NCI-H1105 treated with DMSO at 0.1 percent for 48 hours (cell line): ENCODE measurements around the gene SEC16A.
A peak's percentile ranks its signal among the peaks of the same experiment; 100 is the strongest.

ENCODE experiments used
- DNase-seq: peaks from one replicate; lab custom pipeline; 2025; lab: John Stamatoyannopoulos, UW

Gene SEC16A, protein sequence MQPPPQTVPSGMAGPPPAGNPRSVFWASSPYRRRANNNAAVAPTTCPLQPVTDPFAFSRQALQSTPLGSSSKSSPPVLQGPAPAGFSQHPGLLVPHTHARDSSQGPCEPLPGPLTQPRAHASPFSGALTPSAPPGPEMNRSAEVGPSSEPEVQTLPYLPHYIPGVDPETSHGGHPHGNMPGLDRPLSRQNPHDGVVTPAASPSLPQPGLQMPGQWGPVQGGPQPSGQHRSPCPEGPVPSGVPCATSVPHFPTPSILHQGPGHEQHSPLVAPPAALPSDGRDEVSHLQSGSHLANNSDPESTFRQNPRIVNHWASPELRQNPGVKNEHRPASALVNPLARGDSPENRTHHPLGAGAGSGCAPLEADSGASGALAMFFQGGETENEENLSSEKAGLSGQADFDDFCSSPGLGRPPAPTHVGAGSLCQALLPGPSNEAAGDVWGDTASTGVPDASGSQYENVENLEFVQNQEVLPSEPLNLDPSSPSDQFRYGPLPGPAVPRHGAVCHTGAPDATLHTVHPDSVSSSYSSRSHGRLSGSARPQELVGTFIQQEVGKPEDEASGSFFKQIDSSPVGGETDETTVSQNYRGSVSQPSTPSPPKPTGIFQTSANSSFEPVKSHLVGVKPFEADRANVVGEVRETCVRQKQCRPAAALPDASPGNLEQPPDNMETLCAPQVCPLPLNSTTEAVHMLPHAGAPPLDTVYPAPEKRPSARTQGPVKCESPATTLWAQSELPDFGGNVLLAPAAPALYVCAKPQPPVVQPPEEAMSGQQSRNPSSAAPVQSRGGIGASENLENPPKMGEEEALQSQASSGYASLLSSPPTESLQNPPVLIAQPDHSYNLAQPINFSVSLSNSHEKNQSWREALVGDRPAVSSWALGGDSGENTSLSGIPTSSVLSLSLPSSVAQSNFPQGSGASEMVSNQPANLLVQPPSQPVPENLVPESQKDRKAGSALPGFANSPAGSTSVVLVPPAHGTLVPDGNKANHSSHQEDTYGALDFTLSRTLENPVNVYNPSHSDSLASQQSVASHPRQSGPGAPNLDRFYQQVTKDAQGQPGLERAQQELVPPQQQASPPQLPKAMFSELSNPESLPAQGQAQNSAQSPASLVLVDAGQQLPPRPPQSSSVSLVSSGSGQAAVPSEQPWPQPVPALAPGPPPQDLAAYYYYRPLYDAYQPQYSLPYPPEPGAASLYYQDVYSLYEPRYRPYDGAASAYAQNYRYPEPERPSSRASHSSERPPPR (N-terminal part only)

DNA sequence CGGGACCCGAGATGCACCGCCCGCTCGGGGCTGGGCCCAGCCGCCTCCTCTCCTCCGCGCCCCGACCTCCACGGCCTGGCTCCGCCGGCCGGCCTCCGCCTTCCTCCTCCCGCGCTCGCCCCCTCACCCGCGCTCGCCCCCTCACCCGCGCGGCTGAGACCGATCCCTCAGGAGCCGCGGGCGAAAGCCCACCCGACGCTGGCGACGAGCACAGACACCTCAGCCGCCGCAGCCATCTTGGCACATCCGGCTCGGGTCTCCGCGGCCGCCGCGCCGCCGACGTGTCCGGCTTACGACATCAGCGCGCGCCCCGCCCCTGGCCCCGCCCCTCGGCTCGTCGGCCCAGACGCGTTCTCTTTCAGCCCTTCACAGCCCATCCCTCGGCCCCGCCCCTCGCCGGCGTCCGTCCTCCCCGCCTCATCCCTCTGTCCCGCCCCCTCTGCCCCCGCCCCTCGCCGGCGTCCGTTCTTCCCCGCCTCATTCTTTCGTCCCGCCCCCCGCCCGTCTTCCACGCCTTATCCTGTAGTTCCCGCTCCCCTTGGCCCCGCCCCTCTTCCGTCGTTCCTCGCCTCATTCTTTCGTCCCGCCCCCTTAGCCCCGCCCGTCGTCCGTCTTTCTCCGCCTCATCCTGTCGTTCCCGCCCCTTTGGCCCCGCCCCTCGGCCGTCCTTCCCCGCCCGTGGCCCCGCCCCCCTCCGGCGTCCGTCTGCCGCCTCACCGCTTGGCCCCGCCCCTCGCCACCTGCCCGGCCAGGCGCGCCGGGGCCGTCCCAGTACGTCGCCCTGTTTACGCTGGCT lies at the start of gene SEC16A:
TSS of gene SEC16A (minus strand) at position 248 of the 796 bp plus-strand sequence. CDS start 5,425 bp downstream, outside the sequence.
- DNase-seq, result peak; percentile 98

DNA sequence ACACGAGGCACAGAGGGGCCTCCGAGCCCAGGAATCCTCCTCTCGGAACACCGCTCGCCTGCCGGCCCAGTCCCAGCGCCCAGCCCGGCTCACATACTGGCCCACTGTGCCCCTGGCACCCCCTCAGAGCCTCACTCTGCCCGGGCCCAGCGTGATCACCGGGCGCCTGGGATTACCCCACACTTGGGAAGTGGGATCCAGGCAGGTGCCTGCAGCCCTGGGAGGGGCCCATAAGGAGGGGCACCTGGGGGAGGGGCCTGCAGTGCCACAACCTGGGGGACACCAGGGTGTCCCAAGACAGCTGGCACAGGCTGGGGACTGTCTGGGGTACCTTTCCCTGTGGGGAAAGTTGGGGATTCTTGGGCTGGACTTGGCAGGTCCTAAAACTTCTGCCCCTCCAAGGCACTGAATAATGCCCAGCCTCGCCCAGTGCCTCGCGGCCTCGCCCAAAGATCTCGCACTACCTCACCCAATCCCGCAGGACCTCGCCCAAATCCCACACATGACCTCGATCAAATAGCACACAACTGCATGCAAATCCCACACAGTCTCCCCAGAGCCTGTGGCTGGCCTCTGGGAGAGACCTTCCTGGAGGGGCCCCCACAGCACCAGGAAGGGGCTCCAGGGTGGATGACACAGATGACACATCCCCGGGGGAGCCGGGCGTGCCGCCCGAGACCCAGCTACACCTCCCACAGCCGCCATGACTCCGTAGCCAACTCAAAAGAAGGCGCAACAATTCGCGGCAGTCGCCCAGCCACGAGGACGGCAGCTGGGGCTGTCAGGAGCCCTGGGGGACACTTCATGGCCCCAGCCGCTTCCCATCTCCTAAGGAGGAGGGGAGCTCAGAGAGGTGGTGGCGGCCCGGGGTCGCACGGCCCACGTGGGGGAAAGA lies 49.3 kb upstream of the SEC16A start:
- no peak for DNase-seq

DNA sequence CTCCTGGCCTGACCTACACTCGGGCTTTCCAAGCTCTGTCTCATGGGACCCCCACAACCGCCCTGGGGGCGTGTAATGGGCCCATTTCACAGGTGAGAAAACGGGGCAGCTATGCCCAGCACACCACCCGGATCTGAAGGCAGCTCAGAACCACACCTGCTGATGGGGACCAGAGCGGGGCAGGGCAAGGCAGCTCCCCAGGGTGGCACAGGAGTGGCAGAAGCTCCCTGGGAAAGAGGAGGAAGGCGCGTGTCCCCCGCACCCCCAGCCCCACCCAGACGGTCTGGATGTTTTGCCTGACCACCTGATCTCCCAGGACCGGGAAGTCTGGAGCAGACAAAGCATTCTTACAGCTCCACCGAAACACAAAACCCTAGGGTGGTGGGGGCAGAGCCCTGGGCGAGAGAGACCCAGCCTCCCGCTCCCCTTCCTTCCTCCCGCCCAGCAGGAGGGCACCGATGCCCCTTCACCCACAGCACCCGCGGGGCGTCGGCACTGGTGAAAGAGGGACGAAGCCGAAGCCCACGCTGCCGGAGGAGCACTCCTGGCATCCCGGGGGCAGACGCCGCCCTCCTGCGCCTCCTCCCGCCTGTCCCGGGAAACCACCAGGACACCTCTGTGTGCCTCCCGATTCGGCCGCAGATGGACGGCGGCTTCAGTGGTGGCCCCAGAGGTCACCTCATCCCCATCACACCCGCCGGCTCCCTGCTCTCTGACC lies 48.5 kb upstream of the SEC16A start:
- no peak for DNase-seq

DNA sequence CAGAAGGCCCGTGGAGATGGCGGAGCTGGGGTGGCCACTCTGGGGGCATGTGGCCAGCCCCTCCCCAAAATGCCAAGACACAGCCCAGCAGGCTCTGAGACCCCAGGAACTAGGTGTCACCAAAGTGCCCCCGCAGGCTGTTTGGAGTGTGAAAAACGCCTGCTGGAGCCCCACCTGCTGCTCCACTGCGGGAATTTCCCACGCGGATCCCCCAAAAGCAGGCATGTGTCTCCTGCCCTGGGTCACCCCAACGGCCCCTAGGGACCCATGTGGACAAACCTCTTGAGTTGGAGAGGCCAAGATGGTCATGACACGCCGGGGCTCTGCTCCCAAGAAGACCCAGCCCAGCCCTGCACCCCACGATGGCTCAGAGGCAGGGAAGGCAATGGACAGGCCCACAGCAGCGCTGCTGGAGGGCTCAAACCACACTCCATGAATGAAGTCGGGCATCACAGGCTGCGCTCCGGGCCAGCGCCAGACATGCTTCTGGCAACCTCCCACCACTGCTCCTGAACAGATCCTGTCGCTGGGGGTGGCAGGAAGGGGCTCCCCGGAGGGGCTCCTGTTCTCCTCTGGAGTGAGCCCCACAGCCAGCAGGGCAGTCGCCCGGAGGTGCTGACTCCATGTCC lies 47.7 kb upstream of the SEC16A start:
- DNase-seq, result no peak

DNA sequence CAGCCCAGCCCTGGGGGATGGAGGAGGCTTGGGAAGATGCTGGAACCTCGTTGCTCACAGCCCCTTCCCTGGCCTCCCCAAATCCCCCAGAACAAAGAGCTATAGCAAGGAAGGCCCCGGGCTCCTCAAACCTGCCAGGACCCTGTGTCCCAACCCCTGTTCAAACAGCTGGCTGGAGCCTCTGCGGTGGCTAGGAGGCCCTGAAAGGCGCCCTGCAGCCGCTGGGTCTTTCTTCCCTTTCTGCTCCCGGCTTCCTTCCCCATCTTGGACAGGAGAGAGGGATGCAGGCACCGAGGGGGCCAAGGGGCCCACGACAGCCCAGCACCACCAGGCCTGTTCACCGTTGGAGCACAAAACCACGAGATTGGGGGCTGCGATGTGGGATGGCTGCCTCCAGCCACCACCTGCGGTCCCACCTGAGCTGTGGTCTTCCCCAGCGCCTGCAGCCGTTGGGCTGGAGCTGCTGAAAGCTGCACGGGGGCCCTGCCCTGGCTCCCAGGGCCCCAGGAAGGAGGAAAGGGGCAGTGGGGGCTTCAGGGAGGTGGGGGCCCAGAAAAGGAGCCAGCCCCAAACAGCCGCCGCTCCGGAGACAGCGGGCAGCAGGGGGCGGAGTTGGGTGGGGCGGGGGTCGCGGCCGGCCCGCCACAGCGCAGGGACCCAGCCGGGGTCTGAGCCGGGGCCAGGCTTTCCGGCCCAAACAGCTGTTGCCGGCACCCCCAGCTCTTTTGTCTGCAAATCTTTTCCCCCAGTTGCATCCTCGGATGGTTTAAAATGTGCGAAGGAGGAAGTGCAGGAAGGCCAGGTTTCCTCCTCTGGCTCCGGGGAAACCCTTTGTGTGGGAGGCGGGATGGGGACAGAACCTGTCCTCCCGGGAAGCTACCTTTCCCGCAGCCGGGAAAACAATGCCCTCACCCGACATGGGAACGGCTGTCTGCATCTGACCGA lies 46.9 kb upstream of the SEC16A start:
- no peak for DNase-seq

DNA sequence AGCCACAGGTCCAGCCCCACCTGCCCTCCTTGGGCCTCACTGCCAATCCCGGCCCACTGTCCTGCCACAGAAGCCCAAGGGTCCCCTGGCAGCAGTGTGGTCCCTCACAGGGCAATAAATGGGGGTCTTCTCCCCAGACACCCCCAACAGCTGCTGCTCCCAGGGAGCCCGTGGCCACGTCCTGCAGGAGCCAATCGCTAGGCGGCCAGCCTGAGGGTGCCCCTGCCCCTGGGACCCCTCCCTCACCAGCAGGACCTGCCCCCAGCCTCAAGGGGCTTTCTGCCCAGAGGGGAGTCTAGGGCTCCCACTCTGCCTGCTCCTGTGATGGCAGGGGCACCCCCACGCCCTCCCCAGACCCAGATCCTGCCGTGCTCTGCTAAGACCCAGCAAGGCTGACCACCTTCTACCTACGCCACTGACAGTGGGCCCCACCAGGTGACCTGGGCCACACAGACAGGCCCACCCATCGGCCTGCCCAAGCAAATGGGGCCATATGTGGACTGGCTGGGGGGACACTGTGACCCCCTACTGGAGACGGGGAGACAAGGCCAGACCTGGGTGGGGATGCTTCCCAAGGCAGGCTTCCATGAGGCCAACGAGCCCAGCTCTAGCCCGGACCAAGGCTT lies 46.0 kb upstream of the SEC16A start:
- DNase-seq, result no peak

DNA sequence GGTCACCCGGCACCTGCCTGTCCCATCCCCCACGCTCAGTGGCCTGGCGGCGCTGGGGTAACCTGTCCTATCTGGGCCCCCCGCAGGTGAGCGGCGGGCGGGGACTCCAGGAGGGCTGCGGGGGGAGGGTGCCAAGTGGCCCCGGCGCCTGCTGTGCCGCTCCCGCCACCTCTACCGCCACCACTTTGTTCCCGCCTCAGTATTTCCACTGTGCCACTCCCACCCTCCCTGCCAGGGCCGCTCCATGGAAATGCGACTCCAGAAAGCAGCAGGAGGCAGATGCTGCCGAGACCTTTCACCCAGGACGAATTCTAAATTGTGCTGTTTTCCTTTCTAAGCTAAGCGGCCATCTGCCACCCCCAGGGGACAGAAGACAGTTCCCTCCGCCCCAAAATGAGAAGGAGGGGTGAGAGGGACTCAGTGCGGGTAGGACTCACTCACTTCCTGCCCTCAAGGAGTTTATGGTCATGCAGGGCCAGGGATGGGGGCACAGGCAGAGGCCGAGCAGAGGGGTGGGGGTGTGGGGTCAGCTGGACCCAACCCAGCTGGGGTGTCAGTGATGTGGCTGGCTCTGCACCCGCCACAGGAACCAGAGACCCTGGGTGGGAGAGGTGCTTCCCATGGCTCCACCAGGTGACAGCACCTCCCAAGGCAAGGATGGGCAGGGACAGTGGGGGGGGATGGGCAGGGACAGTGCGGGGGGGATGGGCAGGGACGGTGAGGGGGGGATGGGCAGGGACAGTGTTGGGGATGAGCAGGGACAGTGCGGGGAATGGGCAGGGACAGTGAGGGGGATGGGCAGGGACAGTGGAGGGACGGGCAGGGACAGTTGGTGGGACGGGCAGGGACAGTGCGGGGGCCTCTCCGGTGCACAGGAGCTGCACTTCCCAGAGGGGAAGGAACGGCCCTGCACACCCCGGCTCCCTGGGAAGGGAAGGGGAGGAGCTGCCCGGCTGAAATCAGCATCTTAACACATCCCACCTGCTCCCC lies 45.2 kb upstream of the SEC16A start:
- DNase-seq, result no peak

DNA sequence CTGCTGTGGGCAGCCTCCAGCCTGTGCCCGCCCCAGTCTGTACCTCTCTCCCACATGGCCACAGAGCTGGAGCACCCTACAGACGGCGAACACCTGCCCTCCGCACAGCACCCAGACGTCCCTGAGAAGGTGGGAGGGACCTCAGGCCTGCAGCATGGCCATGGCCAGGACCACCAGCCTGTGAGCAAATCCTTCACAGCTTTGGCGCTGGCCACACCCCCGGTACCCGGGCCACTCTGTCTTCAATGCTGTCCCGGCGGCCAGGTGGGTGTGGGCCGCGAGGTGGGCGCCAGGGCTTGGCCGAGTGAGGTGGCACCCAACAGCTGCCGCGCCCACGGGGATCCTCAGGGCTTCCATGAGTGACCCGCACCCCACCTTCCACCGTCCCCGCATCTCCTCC lies 44.3 kb upstream of the SEC16A start:
- no peak for DNase-seq

DNA sequence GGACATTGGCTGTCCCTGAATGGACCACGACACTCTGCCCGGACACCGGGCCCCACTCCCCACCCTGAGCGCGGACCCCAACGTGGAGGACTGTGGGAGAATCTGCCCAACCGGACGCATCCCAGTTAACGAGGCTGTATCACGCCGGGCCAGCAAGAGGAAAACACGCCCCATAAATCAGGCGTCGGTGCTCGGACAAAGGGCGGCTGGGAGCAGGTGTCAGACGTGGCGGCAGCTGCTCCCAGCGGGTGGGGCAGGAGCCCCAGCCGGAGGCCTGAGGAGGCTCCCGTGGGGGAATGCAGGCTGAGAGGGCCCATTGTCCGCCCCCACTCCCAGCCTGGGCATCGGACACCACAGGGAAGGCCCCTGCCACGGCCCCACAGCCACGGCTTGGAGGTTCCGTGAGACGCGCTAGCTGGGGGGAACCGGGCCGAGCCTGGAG lies 43.8 kb upstream of the SEC16A start:
- peak; percentile 17 for DNase-seq

DNA sequence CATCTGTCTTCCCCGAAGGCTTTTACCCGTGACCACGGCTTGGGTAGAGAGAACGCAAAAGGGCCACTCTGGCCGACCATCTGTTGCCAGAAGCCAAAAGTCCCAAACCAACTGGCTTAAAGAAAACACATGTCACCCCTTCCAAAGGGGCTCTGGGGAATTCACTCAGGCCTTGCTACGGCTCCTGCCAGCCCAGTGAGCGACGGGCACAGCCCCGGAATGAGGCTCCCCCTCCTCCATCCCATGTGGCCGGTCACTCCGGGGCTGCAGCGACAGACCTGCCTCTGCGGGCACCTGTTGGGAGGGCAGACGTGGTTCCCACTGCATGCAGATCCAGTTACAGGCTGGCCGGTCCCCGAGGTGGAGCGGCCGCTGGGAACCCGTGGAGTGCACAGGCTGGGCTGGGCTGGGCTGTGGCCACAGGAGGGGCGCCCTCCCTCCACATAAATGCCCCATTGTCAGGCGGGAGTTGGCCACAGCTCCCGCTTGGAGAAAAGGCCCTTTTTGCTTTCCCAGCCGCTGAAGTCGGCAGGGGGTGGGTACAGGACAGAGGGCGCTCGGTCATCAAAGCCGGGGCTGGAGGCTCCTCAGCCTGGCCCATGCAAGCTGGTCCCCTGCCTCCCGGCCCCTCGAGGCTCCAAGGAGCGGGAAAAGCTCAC lies 43.1 kb upstream of the SEC16A start:
- no peak for DNase-seq

DNA sequence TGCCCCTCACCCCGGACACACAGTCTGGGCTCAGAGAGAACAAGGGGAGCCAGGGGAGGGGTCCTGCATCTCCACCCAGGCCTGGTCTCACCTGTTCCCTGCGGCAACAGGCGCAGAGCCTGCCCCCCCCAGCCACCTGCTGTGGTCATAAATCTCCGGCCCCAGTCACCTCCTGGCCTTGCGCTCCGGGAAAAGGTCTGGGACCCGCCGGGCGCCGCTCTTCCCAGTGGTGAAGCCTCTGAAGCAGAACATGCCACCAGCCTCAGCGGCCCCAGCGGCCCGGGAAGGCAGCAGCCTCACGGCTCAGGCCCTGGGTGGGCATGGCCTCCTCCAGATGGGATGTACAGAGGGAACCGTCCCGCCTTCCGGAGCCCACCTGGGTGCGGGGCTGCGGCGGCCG lies 42.4 kb upstream of the SEC16A start:
- no peak for DNase-seq

DNA sequence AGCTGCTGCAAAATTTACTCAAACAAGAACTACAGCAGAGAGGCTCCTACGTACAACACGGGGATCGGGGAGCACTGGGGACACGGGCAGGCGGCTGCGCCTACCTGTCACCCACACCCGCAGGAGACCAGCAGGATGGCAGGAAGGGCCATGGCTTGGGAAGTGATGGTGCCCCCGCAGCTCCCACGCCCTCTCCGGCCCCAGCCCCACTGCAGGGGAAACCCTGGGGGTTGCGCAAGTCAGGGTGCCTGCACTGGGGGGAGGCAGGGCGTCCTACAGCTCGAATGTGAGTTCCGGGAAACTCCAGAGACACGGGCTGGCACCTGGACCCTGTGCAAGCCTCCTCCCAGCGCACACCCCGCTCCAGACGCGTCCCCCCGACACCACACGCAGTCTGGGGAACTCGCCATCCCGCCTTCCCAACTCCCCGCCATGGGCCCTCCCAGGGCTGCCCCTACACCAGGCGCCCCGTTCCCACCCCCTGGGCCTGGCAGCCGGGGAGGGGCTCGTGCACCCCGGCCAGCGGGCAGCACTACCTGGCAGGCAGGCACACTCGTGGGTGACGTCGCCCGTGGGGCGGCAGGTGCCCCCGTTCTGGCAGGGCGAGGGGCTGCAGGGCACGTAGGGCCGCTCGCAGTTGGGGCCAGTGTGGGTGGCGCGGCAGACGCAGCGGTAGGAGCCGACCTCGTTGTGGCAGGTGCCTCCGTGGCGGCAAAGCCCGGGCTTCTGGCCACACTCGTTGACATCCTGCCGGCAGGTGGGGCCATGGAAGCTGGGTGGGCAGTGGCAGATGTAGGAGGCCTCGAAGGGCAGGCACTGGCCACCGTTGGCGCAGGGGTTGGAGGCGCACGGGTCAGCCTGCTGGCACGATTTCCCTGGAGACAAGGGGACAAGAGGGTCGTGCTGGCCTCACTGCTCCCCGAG lies 39.7 kb upstream of the SEC16A start:
- DNase-seq, result no peak

DNA sequence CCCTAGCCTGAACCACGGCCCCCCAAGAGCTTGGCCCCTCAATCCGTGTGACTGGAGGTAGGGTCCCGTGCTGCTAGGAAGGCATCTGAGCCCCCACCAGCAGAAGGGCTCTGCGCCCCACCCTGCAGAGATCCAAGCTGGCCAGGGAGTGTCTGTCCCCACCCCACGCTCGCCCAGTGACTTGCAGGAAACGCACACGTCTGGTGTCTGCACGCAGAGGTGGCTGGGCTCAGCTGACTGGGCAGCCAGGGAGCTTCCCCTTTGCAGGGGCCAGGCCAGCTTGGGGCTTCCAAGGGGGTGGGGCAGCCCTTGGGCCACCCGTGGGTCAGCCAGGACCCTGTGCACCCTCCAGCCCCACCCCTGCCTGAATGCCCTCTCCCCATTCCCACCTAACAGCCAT lies 38.7 kb upstream of the SEC16A start:
- no peak for DNase-seq

DNA sequence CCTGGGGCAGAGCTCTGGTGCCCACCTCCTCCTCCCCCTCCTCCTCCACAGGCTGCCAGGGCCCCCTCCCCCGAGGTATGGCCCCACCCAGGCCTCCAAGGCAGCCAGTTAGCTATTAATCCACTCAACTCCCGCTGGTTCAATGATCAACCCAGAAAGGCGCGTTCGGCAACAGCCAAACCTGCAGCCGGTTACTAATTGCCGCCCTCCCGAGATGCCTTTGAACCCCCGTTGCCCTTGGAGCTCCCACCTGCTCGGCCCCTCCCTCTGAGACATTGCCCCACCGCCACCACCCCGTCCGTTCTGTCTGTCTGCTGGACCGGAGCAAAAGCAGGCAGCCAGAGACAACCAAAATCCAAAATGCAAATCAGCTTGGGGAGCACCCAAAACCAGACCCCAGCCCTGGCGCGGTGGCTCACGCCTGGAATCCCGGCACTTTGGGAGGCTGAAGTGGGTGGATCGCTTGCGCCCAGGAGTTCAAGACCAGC lies 37.3 kb upstream of the SEC16A start:
- DNase-seq, result peak; percentile 4
